Fibroblast of the aortic adventitia (primary cell): ENCODE results near the gene FARP1. TPM values are rescaled to one million over a fixed set of nuclear protein-coding genes. Genes with fewer than 3 reads are reported as not detected.

ENCODE experiments used
- DNase-seq: peaks from one replicate; pipeline ENCODE4 v3.0.0-alpha.2; 2010; ENCODE audit warnings: low read depth
- H3K4me3 ChIP-seq: 2 replicates; pipeline ENCODE4 v1.5.1; 2011; ENCODE audit warnings: low read depth, mild to moderate bottlenecking, control low read depth, low read length, moderate library complexity
- total RNA-seq: library from RNA; depleted of rRNA; stranded (reverse); fragments of >200 nt; gene quantifications from 2 replicates; pipeline ENCODE4 v1.2.3, GENCODE V29; 2012; ENCODE audit warnings: low replicate concordance
- TF ChIP-seq, protein P1 (sequence below): IDR thresholded peaks from 2 replicates; pipeline ENCODE4 v1.5.1; 2011; ENCODE audit warnings: mild to moderate bottlenecking, low read length, control low read depth, inconsistent platforms; ENCODE audit not compliant: insufficient read depth

Gene FARP1
- total RNA-seq, 1 donor: 16.2 TPM

DNA sequence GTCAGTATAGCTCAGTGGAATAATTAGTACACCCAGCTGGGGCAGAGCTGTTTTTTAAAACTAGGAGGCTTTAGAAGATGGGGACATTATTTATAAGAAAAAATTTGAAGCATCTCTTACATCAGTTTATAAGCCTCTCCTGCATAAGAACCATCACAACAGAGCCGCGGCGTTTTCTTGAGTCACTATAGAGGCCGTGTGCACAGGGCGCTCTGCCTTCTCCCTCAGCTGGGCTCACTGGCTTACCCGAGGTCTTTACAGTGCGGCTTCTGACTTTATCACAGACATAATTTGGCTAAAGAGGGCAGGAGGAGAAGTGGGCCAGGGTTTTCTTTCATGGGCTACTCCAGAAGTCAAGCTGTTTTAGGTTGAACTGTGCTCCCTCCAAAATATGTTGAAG is 169.7 kb downstream of the FARP1 start:
- no peak overlapping the region for H3K4me3 ChIP-seq
- TF ChIP-seq, protein P1, sequence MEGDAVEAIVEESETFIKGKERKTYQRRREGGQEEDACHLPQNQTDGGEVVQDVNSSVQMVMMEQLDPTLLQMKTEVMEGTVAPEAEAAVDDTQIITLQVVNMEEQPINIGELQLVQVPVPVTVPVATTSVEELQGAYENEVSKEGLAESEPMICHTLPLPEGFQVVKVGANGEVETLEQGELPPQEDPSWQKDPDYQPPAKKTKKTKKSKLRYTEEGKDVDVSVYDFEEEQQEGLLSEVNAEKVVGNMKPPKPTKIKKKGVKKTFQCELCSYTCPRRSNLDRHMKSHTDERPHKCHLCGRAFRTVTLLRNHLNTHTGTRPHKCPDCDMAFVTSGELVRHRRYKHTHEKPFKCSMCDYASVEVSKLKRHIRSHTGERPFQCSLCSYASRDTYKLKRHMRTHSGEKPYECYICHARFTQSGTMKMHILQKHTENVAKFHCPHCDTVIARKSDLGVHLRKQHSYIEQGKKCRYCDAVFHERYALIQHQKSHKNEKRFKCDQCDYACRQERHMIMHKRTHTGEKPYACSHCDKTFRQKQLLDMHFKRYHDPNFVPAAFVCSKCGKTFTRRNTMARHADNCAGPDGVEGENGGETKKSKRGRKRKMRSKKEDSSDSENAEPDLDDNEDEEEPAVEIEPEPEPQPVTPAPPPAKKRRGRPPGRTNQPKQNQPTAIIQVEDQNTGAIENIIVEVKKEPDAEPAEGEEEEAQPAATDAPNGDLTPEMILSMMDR: no peak

DNA sequence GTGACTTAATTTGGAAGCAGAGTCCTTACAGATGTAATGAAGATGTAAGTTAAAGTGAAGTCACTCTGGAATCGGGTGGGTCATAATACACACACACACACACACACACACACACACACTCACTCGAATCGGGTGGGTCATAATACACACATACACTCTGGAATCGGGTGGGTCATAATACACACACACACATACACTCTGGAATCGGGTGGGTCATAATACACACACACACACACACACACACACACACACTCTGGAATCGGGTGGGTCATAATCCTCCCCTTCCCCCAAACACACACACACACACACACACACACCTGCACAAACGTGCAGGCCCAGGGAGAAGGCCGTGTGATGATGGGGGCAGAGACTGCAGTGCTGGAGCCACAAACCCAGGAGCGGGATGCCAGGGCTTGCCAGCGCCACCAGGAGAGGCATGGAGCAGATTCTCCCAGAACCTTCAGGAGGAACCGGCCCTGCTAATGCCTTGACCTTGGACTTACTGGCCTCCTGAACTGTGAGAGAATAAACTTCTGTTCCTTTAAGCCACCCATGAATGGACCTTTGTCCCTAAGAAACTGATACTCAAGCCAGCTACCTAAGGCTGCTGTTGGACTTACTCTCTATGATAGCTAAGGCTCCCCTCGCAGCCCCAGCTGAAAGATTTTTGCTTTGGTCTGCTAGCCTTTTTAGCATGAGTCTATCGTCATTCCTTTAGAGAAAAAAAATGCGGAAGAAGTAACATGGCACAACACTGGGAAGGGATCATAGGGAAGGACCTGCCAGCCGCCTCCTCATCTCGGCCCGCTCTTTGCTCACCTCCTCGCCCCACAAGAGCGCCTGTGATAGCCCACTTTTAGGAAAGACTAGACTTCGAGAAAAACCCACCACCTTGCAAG is 170.4 kb downstream of the FARP1 start:
- TF ChIP-seq, protein P1: no peak
- no peak for DNase-seq

More for the DNA sequence above, 169.7 kb downstream of the FARP1 start:
- no peak for DNase-seq

DNA sequence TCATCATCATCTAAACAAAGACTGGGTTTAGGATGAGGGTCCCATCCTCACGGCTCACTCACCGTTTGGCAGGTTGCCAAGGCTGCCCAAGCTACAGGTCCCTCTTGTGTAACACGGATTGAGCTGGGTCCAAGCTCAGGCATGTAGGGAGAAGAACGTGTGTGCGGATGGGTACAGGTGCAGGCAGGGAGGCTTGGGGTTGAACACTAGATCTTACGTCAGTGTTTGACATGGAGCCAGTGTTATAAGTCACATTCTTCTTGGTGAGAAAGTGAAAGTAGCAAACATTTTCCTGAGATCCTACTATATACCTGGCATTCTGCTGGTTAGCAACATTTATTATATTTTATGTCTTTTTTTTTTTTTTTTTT is 171.0 kb downstream of the FARP1 start:
- TF ChIP-seq, protein P1: no peak
- H3K4me3 ChIP-seq: no peak overlapping the region
- no peak for DNase-seq

More for the DNA sequence above, 170.4 kb downstream of the FARP1 start:
- no peak overlapping the region for H3K4me3 ChIP-seq

DNA sequence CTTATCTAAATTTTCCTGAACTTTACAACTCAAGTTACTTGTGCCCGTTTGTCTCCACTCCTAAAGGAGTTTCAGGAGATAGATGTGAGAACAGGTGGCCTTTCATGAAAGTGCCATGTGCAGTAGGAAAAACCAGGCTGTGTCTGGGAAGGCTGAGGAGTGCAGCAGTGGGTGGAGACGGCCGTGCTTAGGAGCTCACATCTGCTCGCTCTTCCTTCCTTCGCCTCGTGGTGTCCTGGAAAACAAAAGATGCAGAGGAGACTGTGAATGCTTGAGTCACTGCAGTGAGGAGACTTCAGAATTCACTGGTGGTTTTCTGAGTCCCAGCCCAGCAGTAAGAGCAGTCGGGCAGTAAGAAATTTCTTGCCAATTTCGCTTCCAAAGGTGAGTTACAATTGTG is 172.6 kb downstream of the FARP1 start:
- DNase-seq: peak; percentile 27
- TF ChIP-seq, protein P1: peak; percentile 11
- H3K4me3 ChIP-seq: no peak overlapping the region

DNA sequence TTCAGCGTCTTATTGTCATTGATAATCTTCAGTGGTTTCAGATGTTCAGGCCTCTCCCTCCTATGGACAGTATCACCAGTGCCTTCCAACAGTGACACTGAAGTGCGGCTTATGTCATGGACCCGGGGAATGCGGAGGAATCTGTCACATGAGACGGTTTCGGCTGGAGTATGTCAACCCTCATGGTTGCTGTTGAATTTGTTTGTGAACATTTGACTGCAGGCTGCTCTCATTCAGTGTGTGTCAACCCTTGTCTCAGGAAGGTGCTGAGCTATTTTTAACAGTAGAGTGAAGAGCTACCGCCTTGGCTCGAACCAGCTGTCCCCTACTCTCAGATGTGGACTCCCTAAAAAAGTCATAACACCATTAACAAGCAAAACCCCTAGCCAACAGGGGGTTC is 173.0 kb downstream of the FARP1 start:
- DNase-seq: no peak
- TF ChIP-seq, protein P1: no peak
- no peak overlapping the region for H3K4me3 ChIP-seq

DNA sequence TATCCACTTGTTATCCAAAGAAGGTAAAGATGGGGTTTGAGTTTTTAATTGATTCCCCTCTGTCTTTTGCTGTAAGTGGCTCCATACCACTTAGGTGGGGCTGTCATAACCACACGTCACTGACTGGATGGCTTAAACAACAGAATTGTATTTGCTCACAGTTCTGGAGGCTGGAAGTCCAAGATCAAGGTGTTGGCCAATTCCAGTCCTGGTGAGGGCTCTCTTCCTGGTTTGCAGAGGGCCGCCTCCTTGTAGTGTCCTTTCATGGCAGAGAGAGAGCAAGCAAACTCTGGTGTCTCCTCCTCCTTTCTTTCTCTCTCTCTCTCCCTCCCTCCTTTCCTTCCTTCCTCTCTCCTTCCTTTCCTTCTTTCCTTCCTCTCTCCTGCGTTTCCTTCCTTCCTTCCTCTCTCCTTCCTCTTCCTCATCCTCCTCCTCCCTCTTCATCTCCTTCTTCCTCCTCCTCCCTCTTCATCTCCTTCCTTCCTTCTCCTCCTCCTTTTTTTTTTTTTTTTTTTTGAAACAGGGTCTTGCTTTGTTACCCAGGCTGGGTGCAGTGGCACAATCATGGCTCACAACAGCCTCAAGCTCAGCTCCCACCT is 174.8 kb downstream of the FARP1 start:
- H3K4me3 ChIP-seq: no peak overlapping the region
- TF ChIP-seq, protein P1: no peak
- DNase-seq: no peak
